HUDEP-2 (cell line): ENCODE data around the gene PSD4.
"Not testable (repeated sequence)": the region's sequence is repeated elsewhere in the genome, so short reads cannot be mapped to it uniquely, and the experiment has no call there.

ENCODE experiments used
- DNase-seq, 76 experiments: peaks; one replicate each; lab custom pipeline; 2025; ENCODE audit not compliant: unreplicated experiment in 76 of 76; lab: John Stamatoyannopoulos, UW

Gene PSD4

GRCh38 chr2:113235347-113236226 is 61.8 kb downstream of the PSD4 start:
- not testable (repeated sequence) for DNase-seq

GRCh38 chr2:113236367-113237159 is 62.8 kb downstream of the PSD4 start:
- DNase-seq, result no peak

- DNase-seq, result no peak
These were observed 63.9 kb downstream of the PSD4 start for GRCh38 chr2:113237604-113238160.

GRCh38 chr2:113238871-113239839 is 65.4 kb downstream of the PSD4 start:
- DNase-seq, result no peak

GRCh38 chr2:113240150-113240914 is 66.6 kb downstream of the PSD4 start:
- peak in 44 of 76 experiments; percentile 4 to 60 (median 22) for DNase-seq

GRCh38 chr2:113240915-113241911 is 67.4 kb downstream of the PSD4 start:
- DNase-seq, result peak in 39 of 76 experiments; percentile 2 to 77 (median 33)

GRCh38 chr2:113242327-113242726 is 68.6 kb downstream of the PSD4 start:
- DNase-seq, result no peak

GRCh38 chr2:113245276-113245711 is 71.5 kb downstream of the PSD4 start:
- DNase-seq, result no peak

GRCh38 chr2:113246606-113247005 is 72.8 kb downstream of the PSD4 start:
- DNase-seq, result no peak

- peak in 64 of 76 experiments; percentile 1 to 67 (median 34) for DNase-seq
These were observed 75.4 kb downstream of the PSD4 start for GRCh38 chr2:113248997-113249770.

- DNase-seq, result peak in 1 of 76 experiments; percentile 1
These were observed 77.3 kb downstream of the PSD4 start for GRCh38 chr2:113251118-113251517.

- DNase-seq, result no peak
These were observed 78.3 kb downstream of the PSD4 start for GRCh38 chr2:113252047-113252590.

- DNase-seq, result no peak
These were observed 79.7 kb downstream of the PSD4 start for GRCh38 chr2:113253453-113253852.

GRCh38 chr2:113255140-113256070 is 81.6 kb downstream of the PSD4 start:
- no peak for DNase-seq

GRCh38 chr2:113257516-113258264 is 83.9 kb downstream of the PSD4 start:
- DNase-seq, result no peak
